Kidney epithelial cell (primary cell): Measurements from ENCODE around the gene TNFRSF4. TPM values are rescaled to one million over a fixed set of nuclear protein-coding genes. Genes with fewer than 3 reads are reported as not detected.

Experiments
- DNase-seq: peaks from one replicate; pipeline ENCODE4 v3.0.0-alpha.2; 2010; ENCODE audit warnings: low read depth
- H3K27me3 ChIP-seq: 2 replicates; pipeline ENCODE4 v1.6.0; 2011; ENCODE audit warnings: low read length; ENCODE audit not compliant: control insufficient read depth, insufficient read depth
- H3K36me3 ChIP-seq: 2 replicates; pipeline ENCODE4 v1.5.1; 2011; ENCODE audit warnings: low read length; ENCODE audit not compliant: control insufficient read depth, insufficient read depth
- H3K4me3 ChIP-seq: 2 replicates; pipeline ENCODE4 v1.5.1; 2011; ENCODE audit warnings: low read depth, mild to moderate bottlenecking, control low read depth, low read length
- total RNA-seq: library from RNA; depleted of rRNA; stranded (reverse); fragments of >200 nt; gene quantifications from 2 replicates; pipeline ENCODE4 v1.2.3, GENCODE V29; 2015
- TF ChIP-seq, protein P1 (sequence below): IDR thresholded peaks from 2 replicates; pipeline ENCODE4 v1.5.1; 2011; ENCODE audit warnings: mild to moderate bottlenecking, moderate library complexity, low read length, control low read depth, inconsistent platforms; ENCODE audit not compliant: insufficient read depth, poor library complexity, severe bottlenecking

TNFRSF4 gene
- total RNA-seq, 1 donor from 2014 or later, result 0.25 TPM

DNA sequence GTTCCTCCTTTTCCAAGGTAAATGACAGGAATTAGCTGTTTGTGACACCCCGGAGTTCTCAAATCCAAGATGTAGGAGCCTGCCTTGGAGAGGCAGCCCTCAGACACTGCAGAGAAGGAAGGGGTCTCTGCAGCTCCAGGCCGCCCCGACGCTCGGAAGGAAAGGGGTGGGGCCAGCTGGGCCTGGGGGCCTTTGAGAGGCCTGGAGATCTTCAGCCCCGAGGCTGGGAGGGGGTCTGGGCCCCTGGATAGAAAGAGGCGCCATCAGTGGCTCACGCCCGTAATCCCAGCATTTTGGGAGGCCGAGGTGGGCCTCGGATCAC is 6.4 kb downstream of the TNFRSF4 start:
- H3K4me3 ChIP-seq, result no peak overlapping the region
- H3K27me3 ChIP-seq, result peaks cover 17% of the 10 kb centered on the region
- no peaks in the 10 kb centered on the region for H3K36me3 ChIP-seq
- DNase-seq, result no peak
- TF ChIP-seq, protein P1, sequence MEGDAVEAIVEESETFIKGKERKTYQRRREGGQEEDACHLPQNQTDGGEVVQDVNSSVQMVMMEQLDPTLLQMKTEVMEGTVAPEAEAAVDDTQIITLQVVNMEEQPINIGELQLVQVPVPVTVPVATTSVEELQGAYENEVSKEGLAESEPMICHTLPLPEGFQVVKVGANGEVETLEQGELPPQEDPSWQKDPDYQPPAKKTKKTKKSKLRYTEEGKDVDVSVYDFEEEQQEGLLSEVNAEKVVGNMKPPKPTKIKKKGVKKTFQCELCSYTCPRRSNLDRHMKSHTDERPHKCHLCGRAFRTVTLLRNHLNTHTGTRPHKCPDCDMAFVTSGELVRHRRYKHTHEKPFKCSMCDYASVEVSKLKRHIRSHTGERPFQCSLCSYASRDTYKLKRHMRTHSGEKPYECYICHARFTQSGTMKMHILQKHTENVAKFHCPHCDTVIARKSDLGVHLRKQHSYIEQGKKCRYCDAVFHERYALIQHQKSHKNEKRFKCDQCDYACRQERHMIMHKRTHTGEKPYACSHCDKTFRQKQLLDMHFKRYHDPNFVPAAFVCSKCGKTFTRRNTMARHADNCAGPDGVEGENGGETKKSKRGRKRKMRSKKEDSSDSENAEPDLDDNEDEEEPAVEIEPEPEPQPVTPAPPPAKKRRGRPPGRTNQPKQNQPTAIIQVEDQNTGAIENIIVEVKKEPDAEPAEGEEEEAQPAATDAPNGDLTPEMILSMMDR, result no peak

DNA sequence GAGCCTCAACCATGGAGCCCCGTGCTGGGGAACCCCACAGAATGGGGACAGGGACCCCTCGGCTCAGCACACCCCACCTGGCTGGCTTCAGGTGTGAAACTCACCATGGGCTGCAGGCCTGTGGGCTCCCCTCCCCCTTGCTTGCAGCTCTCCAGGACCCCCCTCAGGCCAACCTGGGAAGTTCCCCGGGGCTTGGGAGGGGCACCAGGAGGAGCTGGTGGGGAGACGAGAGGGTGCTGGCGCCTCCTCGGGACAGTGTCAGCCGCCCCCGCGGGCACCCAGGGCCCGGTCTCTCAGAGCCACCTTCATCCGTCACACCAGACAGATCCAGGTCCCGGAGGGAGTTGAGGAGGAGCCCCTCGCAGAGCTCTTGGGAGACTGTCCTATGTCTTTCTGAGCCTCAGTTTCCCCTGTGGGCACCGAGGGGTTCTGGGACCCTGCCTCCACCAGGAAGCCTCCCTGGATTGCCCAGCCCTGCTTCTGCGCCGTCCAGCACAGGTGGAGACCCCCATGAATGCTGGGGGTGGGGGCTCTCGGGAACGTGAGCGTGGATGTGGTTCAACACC is 6.9 kb downstream of the TNFRSF4 start:
- TF ChIP-seq, protein P1, result no peak
- no peak for DNase-seq
- H3K4me3 ChIP-seq, result no peak overlapping the region

DNA sequence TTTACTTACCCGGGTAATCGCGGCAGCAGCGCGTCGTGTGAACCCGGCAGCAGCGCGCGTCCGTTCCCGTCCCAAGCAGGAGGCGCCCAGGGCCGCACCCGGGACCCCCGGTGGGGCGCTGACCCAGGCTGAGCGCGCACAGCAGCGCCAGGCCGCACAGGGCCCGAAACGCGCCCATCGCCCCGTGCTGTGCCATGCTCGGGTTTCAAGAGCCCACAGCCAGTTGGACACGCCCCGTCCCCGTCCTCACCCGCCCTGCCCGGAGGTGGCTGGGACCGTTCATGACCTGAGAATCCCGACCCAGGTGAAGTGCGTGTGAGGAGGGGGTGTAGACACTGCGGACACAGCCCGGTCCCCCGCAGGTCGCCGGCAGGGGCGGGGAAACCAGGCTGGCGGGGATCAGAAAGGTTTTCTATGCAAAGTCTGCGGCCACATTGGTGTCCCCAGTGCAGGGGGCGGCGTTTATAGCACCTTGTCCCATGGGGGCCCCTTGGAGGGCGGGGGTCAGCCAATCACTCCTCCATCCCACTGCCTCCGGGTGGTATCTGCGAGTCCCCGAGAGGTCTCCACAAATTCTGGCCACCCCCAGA is 7.5 kb downstream of the TNFRSF4 start, which contains the start of gene TNFRSF18:
Gene TNFRSF18, minus strand, starts transcription at position 217 of the 590 bp plus-strand sequence. Its CDS starts 21 bp downstream, at position 196.
- TF ChIP-seq, protein P1, result no peak
- Histone ChIP-seq H3K36me3 (no peaks in the 10 kb centered on the region), H3K4me3 (peak within 1 kb of the TSS; percentile 22), H3K27me3 (peaks cover 17% of the 10 kb centered on the region)
- DNase-seq, result no peak

More for the DNA sequence above, 6.9 kb downstream of the TNFRSF4 start:
- H3K27me3 ChIP-seq, result peaks cover 17% of the 10 kb centered on the region
- no peaks in the 10 kb centered on the region for H3K36me3 ChIP-seq

DNA sequence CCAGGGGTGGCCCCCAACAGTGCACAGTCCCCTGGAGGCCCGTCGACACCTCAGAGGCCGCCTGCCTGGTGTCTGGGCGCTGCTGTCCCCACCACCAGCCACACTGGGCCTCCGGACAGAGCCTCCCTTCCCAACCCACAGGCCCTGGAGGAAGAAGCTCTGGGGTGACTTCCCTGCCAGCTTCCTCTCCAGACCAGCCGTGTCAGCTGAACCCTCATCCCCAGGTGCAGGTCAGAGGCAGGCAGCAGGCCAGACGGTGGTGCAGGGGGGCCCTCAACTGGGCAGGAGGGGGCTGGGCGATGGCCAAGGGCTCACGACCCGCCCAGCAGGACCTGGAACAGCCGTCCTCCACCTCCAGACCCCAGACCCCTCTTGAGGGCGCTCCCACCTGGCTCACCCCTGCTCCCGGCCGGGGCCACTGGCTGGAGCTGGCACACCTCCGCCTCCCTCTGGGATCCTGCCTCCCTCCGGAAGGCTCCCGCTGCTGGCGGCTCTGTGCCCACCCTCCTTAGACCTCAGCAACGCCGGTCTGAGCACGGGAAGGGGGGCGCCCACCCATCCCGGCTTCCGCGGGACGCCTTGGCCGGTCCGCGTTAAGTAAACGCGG is 8.1 kb downstream of the TNFRSF4 start:
- DNase-seq, result no peak
- Histone ChIP-seq H3K36me3 (no peaks in the 10 kb centered on the region), H3K27me3 (peaks cover 17% of the 10 kb centered on the region), H3K4me3 (peak overlapping the region; percentile 22)
- TF ChIP-seq, protein P1, result no peak

DNA sequence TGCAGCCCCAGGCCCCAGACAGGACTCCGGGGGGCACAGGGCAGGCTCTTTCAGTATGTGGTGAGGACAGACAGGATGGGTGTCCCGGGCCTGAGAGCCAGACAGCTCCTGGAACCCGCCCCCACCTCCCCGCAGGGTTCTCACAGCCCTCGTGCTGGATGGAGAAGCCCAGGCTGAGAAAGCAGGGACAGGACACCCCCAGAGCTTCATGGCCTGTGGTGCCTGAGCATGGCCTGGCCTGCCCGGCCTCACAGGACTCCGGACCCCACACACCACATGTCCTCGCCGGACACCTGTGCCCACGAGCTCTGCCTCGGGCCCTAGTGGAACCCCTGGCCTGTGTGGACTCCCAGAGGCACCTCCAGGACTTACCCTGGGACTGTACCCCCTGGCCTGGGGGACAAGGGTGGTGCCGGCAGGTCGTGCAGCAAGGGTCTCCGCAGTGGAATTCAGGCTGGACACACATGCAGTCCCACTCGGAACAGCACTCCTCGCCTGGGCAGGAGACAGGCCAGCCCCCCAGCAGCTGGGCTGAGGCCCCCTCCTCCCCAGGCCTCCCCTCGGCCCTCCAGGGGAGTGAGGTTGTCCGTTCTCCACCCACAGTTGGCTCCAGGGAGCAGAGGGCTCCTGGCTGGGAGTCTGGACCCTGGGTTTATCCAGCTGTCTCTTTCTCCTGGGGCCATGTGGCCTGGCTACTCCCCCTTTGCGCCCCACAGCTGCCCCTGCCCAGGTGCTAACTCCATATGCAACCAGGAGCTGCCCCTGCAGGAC is 8.8 kb downstream of the TNFRSF4 start:
- H3K27me3 ChIP-seq, result peaks cover 18% of the 10 kb centered on the region
- TF ChIP-seq, protein P1, result no peak
- H3K4me3 ChIP-seq, result no peak overlapping the region
- DNase-seq, result no peak
- H3K36me3 ChIP-seq, result no peaks in the 10 kb centered on the region
